GM21717 (cell line): Measurements from ENCODE around the gene EEA1.

ENCODE experiments used
- ATAC-seq: cut with Tn5 transposase; IDR thresholded peaks from one replicate; pipeline ENCODE4 v1.9.1; 2021; ENCODE audit warnings: mild to moderate bottlenecking, moderate library complexity; ENCODE audit not compliant: unreplicated experiment

The EEA1 gene

GRCh38 chr12:92939116-92939515 lies 10.0 kb upstream of the EEA1 start:
- ATAC-seq: no peak

GRCh38 chr12:92938638-92939037 lies 9.5 kb upstream of the EEA1 start:
- ATAC-seq: no peak

GRCh38 chr12:92938018-92938417 lies 8.9 kb upstream of the EEA1 start:
- no peak for ATAC-seq

GRCh38 chr12:92933606-92934005 lies 4.5 kb upstream of the EEA1 start:
- no peak for ATAC-seq

GRCh38 chr12:92930421-92930820 lies 1.3 kb upstream of the EEA1 start:
- no peak for ATAC-seq

- ATAC-seq: no peak
These were observed 888 bp upstream of the EEA1 start for GRCh38 chr12:92929983-92930382.

- ATAC-seq: peak; percentile 27
These were observed 604 bp downstream of the EEA1 start for GRCh38 chr12:92928421-92928961.

GRCh38 chr12:92927436-92928281 lies 1.4 kb downstream of the EEA1 start:
- no peak for ATAC-seq

GRCh38 chr12:92927055-92927435 lies 2.0 kb downstream of the EEA1 start:
- ATAC-seq: peak; percentile 17

GRCh38 chr12:92926549-92926948 lies 2.5 kb downstream of the EEA1 start:
- no peak for ATAC-seq

- peak; percentile 94 for ATAC-seq
These were observed 7.2 kb downstream of the EEA1 start for GRCh38 chr12:92921877-92922276.

- no peak for ATAC-seq
These were observed 13.7 kb downstream of the EEA1 start for GRCh38 chr12:92915365-92915764.

GRCh38 chr12:92914170-92914569 lies 14.9 kb downstream of the EEA1 start:
- no peak for ATAC-seq

- no peak for ATAC-seq
These were observed 16.4 kb downstream of the EEA1 start for GRCh38 chr12:92912672-92913071.

- no peak for ATAC-seq
These were observed 17.0 kb downstream of the EEA1 start for GRCh38 chr12:92912052-92912451.

- ATAC-seq: no peak
These were observed 17.8 kb downstream of the EEA1 start for GRCh38 chr12:92911339-92911738.

- ATAC-seq: no peak
These were observed 21.0 kb downstream of the EEA1 start for GRCh38 chr12:92908108-92908507.

- ATAC-seq: no peak
These were observed 23.1 kb downstream of the EEA1 start for GRCh38 chr12:92905811-92906554.

GRCh38 chr12:92905258-92905810 lies 23.8 kb downstream of the EEA1 start:
- ATAC-seq: no peak

- no peak for ATAC-seq
These were observed 28.2 kb downstream of the EEA1 start for GRCh38 chr12:92900941-92901340.

- no peak for ATAC-seq
These were observed 29.6 kb downstream of the EEA1 start for GRCh38 chr12:92899386-92900001.
